OCI-LY1 (cell line): ENCODE results near the gene CARNS1.
A peak's percentile ranks its signal among the peaks of the same experiment; 100 is the strongest.
"Not testable (repeated sequence)": the region's sequence is repeated elsewhere in the genome, so short reads cannot be mapped to it uniquely, and the experiment has no call there.

Source experiments
- H2AFZ ChIP-seq: fragments of 200-600 bp; sonication (generic), shearing (Covaris generic); 2 replicates; pipeline ENCODE4 v1.6.0; 2014; ENCODE audit warnings: antibody characterized with exemption, mild to moderate bottlenecking, low read length
- H3F3A ChIP-seq: fragments of 200-600 bp; sonication (generic), shearing (Covaris generic); 2 replicates; pipeline ENCODE4 v1.6.0; 2014; ENCODE audit warnings: mild to moderate bottlenecking, antibody characterized with exemption, low read length, moderate library complexity; ENCODE audit not compliant: insufficient read depth
- H3K27ac ChIP-seq: fragments of 200-600 bp; sonication (generic); 2 replicates; pipeline ENCODE4 v1.5.1; 2014; ENCODE audit warnings: low read length, mixed run types, mild to moderate bottlenecking, low read depth; ENCODE audit not compliant: poor library complexity, severe bottlenecking
- H3K27me3 ChIP-seq: fragments of 200-600 bp; sonication (generic); 2 replicates; pipeline ENCODE4 v1.6.0; 2014; ENCODE audit warnings: antibody characterized with exemption, mild to moderate bottlenecking, low read length, moderate library complexity; ENCODE audit not compliant: insufficient read depth
- H3K36me3 ChIP-seq: fragments of 200-600 bp; sonication (generic); 2 replicates; pipeline ENCODE4 v1.6.1; 2014; ENCODE audit warnings: mild to moderate bottlenecking, antibody characterized with exemption, low read length, moderate library complexity, mixed read lengths; ENCODE audit not compliant: insufficient read depth
- H3K4me1 ChIP-seq: fragments of 200-600 bp; sonication (generic); 2 replicates; pipeline ENCODE4 v1.5.1; 2014; ENCODE audit warnings: mild to moderate bottlenecking, low read length, moderate library complexity; ENCODE audit not compliant: insufficient read depth, severe bottlenecking
- H3K4me2 ChIP-seq: fragments of 200-600 bp; sonication (generic), shearing (Covaris generic); 2 replicates; pipeline ENCODE4 v1.6.1; 2014; ENCODE audit warnings: low read length
- H3K4me3 ChIP-seq: fragments of 200-600 bp; sonication (generic); 2 replicates; pipeline ENCODE4 v1.5.1; 2014; ENCODE audit warnings: low read length, low read depth, mild to moderate bottlenecking, mixed read lengths; ENCODE audit not compliant: poor library complexity, severe bottlenecking
- H3K79me2 ChIP-seq: fragments of 200-600 bp; shearing (Covaris generic); 2 replicates; pipeline ENCODE4 v1.6.1; 2016; ENCODE audit warnings: mixed run types, low read length, mixed read lengths; ENCODE audit not compliant: insufficient read depth
- H3K9ac ChIP-seq: fragments of 200-600 bp; sonication (generic), shearing (Covaris generic); 2 replicates; pipeline ENCODE4 v1.6.1; 2014; ENCODE audit warnings: mild to moderate bottlenecking, low read length, mixed read lengths
- H3K9me2 ChIP-seq: fragments of 200-600 bp; sonication (generic), shearing (Covaris generic); 2 replicates; pipeline ENCODE4 v1.6.1; 2014; ENCODE audit warnings: low read depth, mild to moderate bottlenecking, low read length, mixed read lengths
- H3K9me3 ChIP-seq: fragments of 200-600 bp; shearing (Covaris generic); 2 replicates; pipeline ENCODE4 v1.6.1; 2014; ENCODE audit warnings: low read length, mixed read lengths
- H4K20me1 ChIP-seq: fragments of 200-600 bp; sonication (generic), shearing (Covaris generic); 2 replicates; pipeline ENCODE4 v1.6.0; 2016; ENCODE audit warnings: mild to moderate bottlenecking, low read length; ENCODE audit not compliant: insufficient read depth
- CTCF ChIP-seq: fragments of 200-600 bp; sonication (generic), shearing (Covaris generic); IDR thresholded peaks from 2 replicates; pipeline ENCODE4 v1.5.1; 2017; ENCODE audit warnings: mild to moderate bottlenecking, antibody characterized with exemption, low read length, moderate library complexity, mixed read lengths
- EZH2 ChIP-seq: fragments of 200-600 bp; sonication (generic), shearing (Covaris generic); IDR thresholded peaks from 2 replicates; pipeline ENCODE4 v1.8.0; 2017; ENCODE audit warnings: borderline replicate concordance, mixed run types, mild to moderate bottlenecking, antibody characterized with exemption, low read length, moderate library complexity, mixed read lengths

Gene CARNS1

GRCh38 chr11:67463680-67464410 lies 48.4 kb downstream of the CARNS1 start:
- Histone ChIP-seq H3K4me2 (peak overlapping the region; percentile 64), H3K9me3 (no peaks in the 10 kb centered on the region), H3K4me3 (peak overlapping the region; percentile 50), H3K27me3 (no peaks in the 10 kb centered on the region), H3K36me3 (peaks cover 7% of the 10 kb centered on the region; the same call in 1 of the 2 replicates), H3K27ac (peak overlapping the region; percentile 85), H3K9ac (peak overlapping the region; percentile 68), H3K4me1 (peaks cover 76% of the 10 kb centered on the region), H3K79me2 (peaks cover 3% of the 10 kb centered on the region; the same call in 1 of the 2 replicates), H4K20me1 (no peaks in the 10 kb centered on the region), H3K9me2 (no peaks in the 10 kb centered on the region), H3F3A (peaks cover 20% of the 10 kb centered on the region; the same call in 1 of the 2 replicates), H2AFZ (no peak overlapping the region)
- TF ChIP-seq EZH2: no peak
- no peak for TF ChIP-seq CTCF

- Histone ChIP-seq H3K36me3 (peaks cover 7% of the 10 kb centered on the region; the same call in 1 of the 2 replicates), H3K9ac (peak overlapping the region; percentile 97), H3F3A (peaks cover 20% of the 10 kb centered on the region; the same call in 1 of the 2 replicates), H3K9me3 (no peaks in the 10 kb centered on the region), H3K4me2 (peak overlapping the region; percentile 100), H2AFZ (no peak overlapping the region), H3K79me2 (peaks cover 3% of the 10 kb centered on the region; the same call in 1 of the 2 replicates), H3K27me3 (no peaks in the 10 kb centered on the region), H3K9me2 (no peaks in the 10 kb centered on the region), H4K20me1 (no peaks in the 10 kb centered on the region), H3K4me1 (peaks cover 71% of the 10 kb centered on the region), H3K4me3 (peak overlapping the region; percentile 86), H3K27ac (peak overlapping the region; percentile 96)
- TF ChIP-seq CTCF (no peak), EZH2 (no peak)
Measured at GRCh38 chr11:67464411-67465188, 49.1 kb downstream of the CARNS1 start.

GRCh38 chr11:67465189-67465510 lies 49.7 kb downstream of the CARNS1 start:
- H3K4me2 ChIP-seq: peak overlapping the region; percentile 100
- H4K20me1 ChIP-seq: no peaks in the 10 kb centered on the region
- peak overlapping the region; percentile 96 for H3K27ac ChIP-seq
- H3K36me3 ChIP-seq: peaks cover 7% of the 10 kb centered on the region; the same call in 1 of the 2 replicates
- peak overlapping the region; percentile 86 for H3K4me3 ChIP-seq
- TF ChIP-seq CTCF (no peak), EZH2 (no peak)
- H3K79me2 ChIP-seq: peaks cover 3% of the 10 kb centered on the region; the same call in 1 of the 2 replicates
- no peaks in the 10 kb centered on the region for H3K9me3 ChIP-seq
- H2AFZ ChIP-seq: no peak overlapping the region
- no peaks in the 10 kb centered on the region for H3K27me3 ChIP-seq
- peak overlapping the region; percentile 97 for H3K9ac ChIP-seq
- H3K9me2 ChIP-seq: no peaks in the 10 kb centered on the region
- peaks cover 15% of the 10 kb centered on the region; the same call in 1 of the 2 replicates for H3F3A ChIP-seq
- H3K4me1 ChIP-seq: peaks cover 68% of the 10 kb centered on the region

GRCh38 chr11:67465530-67465929 lies 50.1 kb downstream of the CARNS1 start:
- Histone ChIP-seq H3K4me2 (peak overlapping the region; percentile 100), H3K4me1 (peaks cover 64% of the 10 kb centered on the region), H3F3A (peaks cover 15% of the 10 kb centered on the region; the same call in 1 of the 2 replicates), H3K9ac (peak overlapping the region; percentile 97), H3K27ac (peak overlapping the region; percentile 96), H3K4me3 (peak overlapping the region; percentile 86)
- H3K9me2 ChIP-seq, H3K79me2 ChIP-seq, H4K20me1 ChIP-seq, H3K36me3 ChIP-seq, H3K27me3 ChIP-seq, H3K9me3 ChIP-seq, H2AFZ ChIP-seq: not testable (repeated sequence)
